SH-SY5Y (cell line): ENCODE data around the gene SFT2D2.

Experiments
- GATA2 ChIP-seq: IDR thresholded peaks from 2 replicates; pipeline ENCODE4 v1.6.1; 2011; ENCODE audit warnings: mild to moderate bottlenecking, low read depth, low read length
- GATA3 ChIP-seq: IDR thresholded peaks from 2 replicates; pipeline ENCODE4 v1.6.1; 2011; ENCODE audit warnings: low read depth, mild to moderate bottlenecking, low read length, moderate library complexity

- no peak for TF ChIP-seq GATA3
- TF ChIP-seq GATA2: no peak
These were observed 17.4 kb downstream of the SFT2D2 start for GRCh38 chr1:168243198-168243597.
